ENCODE data around the gene LEUTX. TPM values are rescaled to one million over a fixed set of nuclear protein-coding genes. Genes with fewer than 3 reads are reported as not detected.

LEUTX gene
- total RNA-seq, 1 donor from 2014 or later: not detected

Other genes with a start within 250 kb of the LEUTX start
- 3.5 and 4.1 TPM in 2 replicates for gene EID2B, start 246.0 kb upstream of the LEUTX start, total RNA-seq
- 17.2 and 18.3 TPM in 2 replicates for gene EID2, start 238.7 kb upstream of the LEUTX start, total RNA-seq
- not detected in 2 replicates for gene LGALS13, start 176.3 kb upstream of the LEUTX start, total RNA-seq
- gene LGALS16, start 122.9 kb upstream of the LEUTX start, total RNA-seq: not detected in 2 replicates
- gene LGALS14, start 74.4 kb upstream of the LEUTX start, total RNA-seq: not detected in 2 replicates
- gene CLC, start 40.8 kb upstream of the LEUTX start, total RNA-seq: 0.30 TPM in 1 of 2 replicates, not detected in the other
- gene DYRK1B, start 55.3 kb downstream of the LEUTX start, total RNA-seq: 6.7 and 7.3 TPM in 2 replicates
- gene FBL, start 67.5 kb downstream of the LEUTX start, total RNA-seq: 522 and 547 TPM in 2 replicates
- 2.4 and 2.5 TPM in 2 replicates for gene FCGBP, start 155.8 kb downstream of the LEUTX start, total RNA-seq
- gene PSMC4, start 192.3 kb downstream of the LEUTX start, total RNA-seq: 169 and 174 TPM in 2 replicates
- 4.6 and 5.2 TPM in 2 replicates for gene ZNF546, start 218.2 kb downstream of the LEUTX start, total RNA-seq